Spinal cord (tissue), 10 donors: ENCODE measurements around the gene COL12A1. TPM values are rescaled to one million over a fixed set of nuclear protein-coding genes. Genes with fewer than 3 reads are reported as not detected.

Source experiments
- DNase-seq, 6 donors: peaks; one replicate each; pipeline versions ENCODE4 v3.0.0 to v3.0.0-alpha.2; 2013 to 2015; ENCODE audit warnings: low spot score in 6 of 6, low read depth in 4 of 6
- H3K27ac ChIP-seq: one replicate; pipeline ENCODE4 v1.5.1; 2013; ENCODE audit warnings: low read depth, low read length, control low read depth
- H3K27me3 ChIP-seq: one replicate; pipeline ENCODE4 v1.6.1; 2013; ENCODE audit warnings: low read length; ENCODE audit not compliant: control insufficient read depth, insufficient read depth
- H3K36me3 ChIP-seq: one replicate; pipeline ENCODE4 v1.6.1; 2013; ENCODE audit warnings: low read length; ENCODE audit not compliant: control insufficient read depth, insufficient read depth
- H3K4me1 ChIP-seq: one replicate; pipeline ENCODE4 v1.6.1; 2013; ENCODE audit warnings: low read length; ENCODE audit not compliant: control insufficient read depth, insufficient read depth
- H3K4me3 ChIP-seq: one replicate; pipeline ENCODE4 v1.5.1; 2013; ENCODE audit warnings: low read depth, low read length, control low read depth
- H3K9me3 ChIP-seq: one replicate; pipeline ENCODE4 v1.6.1; 2013; ENCODE audit warnings: low read length; ENCODE audit not compliant: control insufficient read depth, insufficient read depth
- WGBS: methylation state at CpG from one replicate; pipeline ENCODE4 v1.1.5; 2013; ENCODE audit warnings: missing lambda C conversion rate; ENCODE audit not compliant: insufficient coverage; 5-methylcytosine and 5-hydroxymethylcytosine counted together
- polyA plus RNA-seq, 2 donors: library from polyadenylated mRNA; unstranded; fragments of 120-200 nt; gene quantifications; one replicate each; pipeline ENCODE4 v1.2.1, GENCODE V29; 2013; ENCODE audit not compliant: insufficient read length in 2 of 2
- total RNA-seq, 2 donors: library from RNA; depleted of rRNA in 1 of 2; stranded (reverse); fragments of 120-200 nt in 1 of 2; fragments of >200 nt in 1 of 2; gene quantifications; one replicate each; pipeline versions ENCODE4 v1.2.3 to v1.2.4, GENCODE V29; 2013 to 2014
- donor health status: healthy.

Gene COL12A1
- total and polyA plus RNA-seq, 4 donors, result 28.8 to 254 (median 87.7) TPM

GRCh38 chr6:75233092-75233615 is 27.3 kb upstream of the COL12A1 start:
- Histone ChIP-seq H3K4me3 (no peak overlapping the region), H3K27ac (no peak overlapping the region), H3K27me3 (no peaks in the 10 kb centered on the region), H3K9me3 (no peaks in the 10 kb centered on the region), H3K4me1 (no peaks in the 10 kb centered on the region), H3K36me3 (peaks cover 4% of the 10 kb centered on the region)
- DNase-seq, result no peak
- no CpG with 5 or more reads among the region's 4 CpGs for WGBS

- Histone ChIP-seq H3K36me3 (no peaks in the 10 kb centered on the region), H3K4me3 (no peak overlapping the region), H3K27ac (no peak overlapping the region), H3K4me1 (no peaks in the 10 kb centered on the region), H3K9me3 (no peaks in the 10 kb centered on the region), H3K27me3 (no peaks in the 10 kb centered on the region)
- DNase-seq, result peak in 2 of 6 donors; percentile 22 to 69
- WGBS, result 61% methylated on average over 5 of the region's 10 CpGs
Observed at GRCh38 chr6:75230484-75231325, 24.9 kb upstream of the COL12A1 start.

GRCh38 chr6:75224303-75224926 is 18.6 kb upstream of the COL12A1 start:
- H3K36me3 ChIP-seq, result no peaks in the 10 kb centered on the region
- no peak overlapping the region for H3K4me3 ChIP-seq
- no peak for DNase-seq
- no peak overlapping the region for H3K27ac ChIP-seq
- no peaks in the 10 kb centered on the region for H3K9me3 ChIP-seq
- H3K4me1 ChIP-seq, result peaks cover 2% of the 10 kb centered on the region
- no peaks in the 10 kb centered on the region for H3K27me3 ChIP-seq
- 54% methylated on average over 6 of the region's 6 CpGs for WGBS

- 29% methylated on average over 2 of the region's 2 CpGs for WGBS
- no peak for DNase-seq
- no peaks in the 10 kb centered on the region for H3K9me3 ChIP-seq
- no peak overlapping the region for H3K27ac ChIP-seq
- H3K27me3 ChIP-seq, result no peaks in the 10 kb centered on the region
- peaks cover 2% of the 10 kb centered on the region for H3K4me1 ChIP-seq
- no peaks in the 10 kb centered on the region for H3K36me3 ChIP-seq
- no peak overlapping the region for H3K4me3 ChIP-seq
Observed at GRCh38 chr6:75223428-75223827, 17.6 kb upstream of the COL12A1 start.

GRCh38 chr6:75222261-75222660 is 16.4 kb upstream of the COL12A1 start:
- H3K9me3 ChIP-seq, result no peaks in the 10 kb centered on the region
- H3K4me1 ChIP-seq, result peaks cover 2% of the 10 kb centered on the region
- H3K36me3 ChIP-seq, result no peaks in the 10 kb centered on the region
- no peak overlapping the region for H3K27ac ChIP-seq
- no peaks in the 10 kb centered on the region for H3K27me3 ChIP-seq
- H3K4me3 ChIP-seq, result no peak overlapping the region
- no peak for DNase-seq

GRCh38 chr6:75221116-75221515 is 15.3 kb upstream of the COL12A1 start:
- DNase-seq, result no peak
- Histone ChIP-seq H3K4me1 (peaks cover 2% of the 10 kb centered on the region), H3K36me3 (no peaks in the 10 kb centered on the region), H3K4me3 (no peak overlapping the region), H3K27ac (no peak overlapping the region), H3K9me3 (no peaks in the 10 kb centered on the region), H3K27me3 (peaks cover 4% of the 10 kb centered on the region)
- 100% methylated on average over 1 of the region's 4 CpGs for WGBS

- Histone ChIP-seq H3K27ac (no peak overlapping the region), H3K27me3 (peaks cover 4% of the 10 kb centered on the region), H3K9me3 (no peaks in the 10 kb centered on the region), H3K4me3 (no peak overlapping the region), H3K4me1 (peaks cover 2% of the 10 kb centered on the region), H3K36me3 (no peaks in the 10 kb centered on the region)
- no CpG with 5 or more reads among the region's 1 CpG for WGBS
- no peak for DNase-seq
Observed at GRCh38 chr6:75220357-75220756, 14.5 kb upstream of the COL12A1 start.

- no peaks in the 10 kb centered on the region for H3K9me3 ChIP-seq
- no peak overlapping the region for H3K27ac ChIP-seq
- no CpG with 5 or more reads among the region's 3 CpGs for WGBS
Observed at GRCh38 chr6:75219263-75219662, 13.4 kb upstream of the COL12A1 start.

GRCh38 chr6:75217193-75217592 is 11.3 kb upstream of the COL12A1 start:
- Histone ChIP-seq H3K36me3 (no peaks in the 10 kb centered on the region), H3K4me1 (no peaks in the 10 kb centered on the region), H3K4me3 (no peak overlapping the region), H3K9me3 (no peaks in the 10 kb centered on the region), H3K27ac (no peak overlapping the region), H3K27me3 (peaks cover 4% of the 10 kb centered on the region)
- DNase-seq, result no peak
- WGBS, result no CpG with 5 or more reads among the region's 4 CpGs

More at GRCh38 chr6:75219263-75219662, 13.4 kb upstream of the COL12A1 start:
- DNase-seq, result no peak
- H3K4me1 ChIP-seq, result no peaks in the 10 kb centered on the region
- H3K36me3 ChIP-seq, result no peaks in the 10 kb centered on the region
- peaks cover 4% of the 10 kb centered on the region for H3K27me3 ChIP-seq
- no peak overlapping the region for H3K4me3 ChIP-seq

GRCh38 chr6:75215291-75215690 is 9.4 kb upstream of the COL12A1 start:
- Histone ChIP-seq H3K27me3 (peaks cover 4% of the 10 kb centered on the region), H3K36me3 (no peaks in the 10 kb centered on the region), H3K9me3 (no peaks in the 10 kb centered on the region), H3K27ac (no peak overlapping the region), H3K4me3 (no peak overlapping the region), H3K4me1 (no peaks in the 10 kb centered on the region)
- 100% methylated on average over 3 of the region's 4 CpGs for WGBS
- no peak for DNase-seq
